HG02571 (cell line): ENCODE data around the gene RIPOR3.
"Not testable (repeated sequence)": the region's sequence is repeated elsewhere in the genome, so short reads cannot be mapped to it uniquely, and the experiment has no call there.

Source experiments
- ATAC-seq: cut with Tn5 transposase; IDR thresholded peaks from one replicate; pipeline ENCODE4 v1.9.1; 2021; ENCODE audit warnings: mild to moderate bottlenecking, moderate library complexity; ENCODE audit not compliant: unreplicated experiment

RIPOR3 gene

DNA sequence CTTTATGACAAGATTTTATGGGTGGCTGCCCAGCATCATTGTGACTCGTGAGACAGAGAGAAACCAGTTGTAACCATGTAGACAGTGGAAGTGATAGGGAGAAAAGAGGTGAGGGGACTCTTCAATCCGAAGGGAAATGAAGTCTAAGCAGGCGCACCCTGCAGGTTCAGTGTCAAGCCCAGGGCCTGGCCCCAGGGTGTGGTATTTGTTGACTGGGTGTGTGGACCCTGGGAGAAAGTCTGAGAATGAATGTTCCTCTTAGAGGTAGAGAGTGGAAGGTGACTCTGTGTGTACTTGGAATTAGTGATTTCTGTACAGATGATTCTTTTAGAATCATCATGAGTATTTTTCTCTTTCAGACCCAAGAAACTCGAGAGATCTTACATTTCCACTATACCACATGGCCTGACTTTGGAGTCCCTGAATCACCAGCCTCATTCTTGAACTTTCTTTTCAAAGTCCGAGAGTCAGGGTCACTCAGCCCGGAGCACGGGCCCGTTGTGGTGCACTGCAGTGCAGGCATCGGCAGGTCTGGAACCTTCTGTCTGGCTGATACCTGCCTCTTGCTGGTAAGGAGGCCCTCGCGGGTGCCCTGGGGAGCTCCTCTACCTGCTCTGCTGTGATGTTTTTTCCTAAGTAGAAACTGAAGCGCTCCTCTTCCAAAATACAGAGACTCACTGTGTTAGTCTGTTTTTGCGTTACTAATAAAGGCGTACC is 113.1 kb downstream of the RIPOR3 start:
- no peak for ATAC-seq

DNA sequence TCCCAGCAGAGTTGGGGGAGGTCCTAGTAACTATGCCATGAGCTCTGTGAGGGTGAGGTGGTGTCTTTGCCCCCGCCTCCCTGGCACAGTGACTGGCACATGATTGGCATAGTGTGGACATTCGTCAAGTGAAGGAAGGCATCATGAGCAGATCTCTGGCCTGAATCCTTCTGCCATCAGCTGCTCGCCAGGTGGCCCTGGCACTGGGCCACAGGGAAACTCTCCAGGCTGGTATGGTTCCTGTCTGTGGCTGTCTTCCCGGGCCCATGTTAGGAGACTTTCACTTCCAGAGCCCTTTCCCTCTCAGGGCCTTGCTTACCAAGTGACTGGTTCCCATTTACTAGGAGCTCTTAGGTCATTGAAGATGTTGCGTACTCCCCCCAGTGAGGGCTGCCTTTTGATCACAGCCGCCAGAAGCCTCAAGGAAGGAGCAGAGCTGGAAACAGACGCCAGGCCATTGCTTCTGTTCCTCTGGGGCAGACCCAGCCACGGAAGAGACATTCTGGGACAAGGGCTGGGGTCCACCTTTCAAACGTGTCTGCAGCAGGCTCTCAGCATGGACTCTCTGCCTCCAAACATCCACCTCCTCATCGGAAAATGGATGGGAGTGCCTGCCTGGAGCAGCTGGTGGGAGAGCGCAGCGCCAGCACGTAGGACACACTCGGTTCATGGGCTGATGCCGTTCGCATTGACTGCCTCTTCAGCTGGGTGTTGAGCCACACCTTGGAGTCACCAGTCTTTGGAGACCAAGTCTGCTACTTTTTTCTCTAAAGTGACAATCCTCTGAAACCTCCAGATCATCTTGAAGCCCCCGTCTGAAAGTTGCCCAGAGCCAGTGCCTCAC is 113.9 kb downstream of the RIPOR3 start:
- ATAC-seq, result no peak

DNA sequence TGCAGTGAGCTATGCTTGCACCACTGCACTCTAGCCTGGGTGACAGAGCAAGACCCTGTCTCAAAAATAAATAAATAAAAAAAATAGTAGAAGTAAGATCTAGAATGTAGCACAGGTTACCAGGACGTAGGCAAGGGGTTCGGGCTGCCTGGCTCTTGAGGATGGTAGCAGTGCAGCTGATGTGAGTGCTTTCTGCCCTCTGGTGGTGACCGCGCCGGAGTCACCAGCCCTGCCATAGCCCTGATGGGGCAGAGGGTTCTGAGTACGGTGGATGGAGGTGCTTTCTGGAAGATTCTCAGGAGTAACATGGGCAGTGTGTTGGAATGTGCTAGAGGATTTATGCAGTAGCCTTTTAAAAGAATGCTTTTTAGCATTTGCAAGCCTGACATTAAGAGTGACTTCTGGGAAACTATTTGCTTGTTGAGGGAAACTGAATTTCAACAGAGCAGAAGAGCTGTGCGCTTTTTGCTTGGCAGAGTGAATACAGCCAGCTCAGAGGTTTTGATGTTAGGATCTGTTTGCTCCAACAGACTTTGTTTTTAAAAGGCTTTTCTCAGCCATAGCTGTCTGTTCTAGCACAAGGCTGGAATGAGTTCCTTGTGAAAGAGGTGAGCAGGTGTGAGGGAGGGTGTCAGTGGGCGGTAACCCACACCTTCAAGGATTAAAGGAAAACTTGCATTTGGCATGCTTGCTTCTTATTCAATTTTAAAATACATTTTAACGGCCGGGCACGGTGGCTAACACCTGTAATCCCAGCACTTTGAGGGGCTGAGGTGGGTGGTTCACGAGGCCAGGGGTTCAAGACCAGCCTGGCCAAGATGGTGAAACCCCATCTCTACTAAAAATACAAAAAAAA is 115.2 kb downstream of the RIPOR3 start:
- ATAC-seq, result no peak

DNA sequence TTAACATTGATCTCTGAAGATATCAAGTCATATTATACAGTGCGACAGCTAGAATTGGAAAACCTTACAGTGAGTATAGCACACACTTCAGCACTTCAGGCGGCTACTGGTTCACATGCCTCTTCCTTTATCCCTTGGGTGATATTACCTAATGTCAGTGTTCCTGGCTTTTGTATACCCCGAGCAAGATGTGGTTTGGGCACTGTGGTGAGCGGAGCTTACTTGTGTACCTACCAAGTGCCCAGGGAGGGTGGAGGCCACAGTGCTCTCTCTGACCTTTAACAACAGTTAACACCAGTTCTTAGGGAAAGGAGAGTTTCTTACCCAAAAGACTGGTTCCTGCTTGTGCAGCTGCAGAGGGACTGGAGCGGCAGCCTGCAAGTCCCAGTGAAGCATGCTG is 116.8 kb downstream of the RIPOR3 start:
- ATAC-seq, result no peak

DNA sequence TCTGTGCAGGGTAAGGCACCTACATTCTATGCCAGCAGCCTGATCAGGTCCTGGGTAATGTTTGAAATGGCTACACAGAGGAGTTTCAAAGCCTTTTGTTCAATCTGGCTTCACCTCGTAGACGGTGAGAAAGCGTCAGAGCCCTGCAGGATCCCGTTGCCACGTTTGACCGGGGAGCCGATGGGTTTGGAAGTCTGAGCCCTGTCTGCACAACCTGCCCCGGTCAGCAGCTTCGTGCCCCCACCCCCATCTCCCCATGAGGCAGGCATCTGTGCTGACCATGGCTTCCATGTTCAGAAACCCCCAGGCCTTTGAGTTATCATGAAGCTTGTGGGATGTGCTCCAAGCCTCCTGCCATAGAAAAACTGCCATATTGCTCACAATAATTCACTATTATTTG is 117.2 kb downstream of the RIPOR3 start:
- ATAC-seq, result no peak

DNA sequence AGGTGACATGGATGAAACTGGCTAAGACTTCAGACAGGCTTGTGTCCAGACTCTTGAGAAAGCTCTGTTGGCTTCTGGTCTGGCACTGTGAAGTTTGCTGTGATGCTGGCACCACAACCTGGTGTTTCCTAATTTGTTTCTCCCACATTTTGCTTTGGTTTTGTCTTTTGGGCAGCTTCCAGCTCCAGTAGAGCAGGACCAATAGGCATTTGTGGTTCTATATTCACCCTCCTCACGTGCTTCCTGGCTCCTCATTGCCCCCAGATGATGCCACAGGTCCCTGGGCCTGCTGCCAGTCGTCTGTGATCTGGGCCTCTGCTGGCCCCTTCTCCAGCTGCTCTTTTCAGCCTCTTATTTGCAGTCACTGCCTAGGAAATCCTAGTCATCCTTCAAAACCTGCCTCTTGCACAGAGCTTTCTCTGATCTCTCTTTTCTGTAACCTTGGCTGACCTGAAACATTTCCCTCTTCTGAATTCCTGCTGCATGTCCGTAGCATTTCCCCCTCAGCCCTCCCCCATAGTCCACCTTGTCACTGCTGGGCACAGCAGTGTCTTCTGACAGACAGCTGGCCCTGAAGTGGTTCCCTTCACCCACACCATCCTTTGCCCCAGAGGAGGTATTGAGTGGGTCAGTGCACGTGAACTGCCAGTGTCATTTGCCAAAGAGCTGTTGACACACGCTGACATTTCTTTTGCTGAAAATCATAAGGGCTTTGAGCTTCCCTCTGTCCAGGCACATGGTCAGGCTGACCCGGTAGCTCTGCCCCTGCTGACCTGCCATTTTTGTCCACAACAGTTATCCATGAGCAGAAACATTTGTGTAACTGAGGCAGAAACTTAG is 118.2 kb downstream of the RIPOR3 start:
- ATAC-seq, result no peak

DNA sequence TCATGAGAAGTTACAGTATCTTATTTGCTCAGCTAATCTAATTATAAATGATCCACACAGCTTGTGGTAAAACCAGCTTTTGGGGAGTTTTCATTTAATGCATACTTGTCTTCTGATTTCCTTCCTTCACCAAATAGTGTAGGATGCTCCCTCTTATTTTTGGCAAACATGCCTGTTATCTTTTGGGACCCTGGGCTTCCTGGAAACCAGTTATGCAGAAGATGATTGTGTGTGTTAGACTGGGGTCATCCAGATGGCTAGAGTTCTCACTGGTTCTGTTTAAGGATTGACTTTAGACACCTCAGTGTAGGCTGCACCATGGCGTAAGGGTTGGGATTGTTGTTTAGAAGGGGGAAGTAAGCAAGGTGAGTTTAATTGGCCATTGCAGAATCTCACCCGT is 119.9 kb downstream of the RIPOR3 start:
- ATAC-seq, result no peak

DNA sequence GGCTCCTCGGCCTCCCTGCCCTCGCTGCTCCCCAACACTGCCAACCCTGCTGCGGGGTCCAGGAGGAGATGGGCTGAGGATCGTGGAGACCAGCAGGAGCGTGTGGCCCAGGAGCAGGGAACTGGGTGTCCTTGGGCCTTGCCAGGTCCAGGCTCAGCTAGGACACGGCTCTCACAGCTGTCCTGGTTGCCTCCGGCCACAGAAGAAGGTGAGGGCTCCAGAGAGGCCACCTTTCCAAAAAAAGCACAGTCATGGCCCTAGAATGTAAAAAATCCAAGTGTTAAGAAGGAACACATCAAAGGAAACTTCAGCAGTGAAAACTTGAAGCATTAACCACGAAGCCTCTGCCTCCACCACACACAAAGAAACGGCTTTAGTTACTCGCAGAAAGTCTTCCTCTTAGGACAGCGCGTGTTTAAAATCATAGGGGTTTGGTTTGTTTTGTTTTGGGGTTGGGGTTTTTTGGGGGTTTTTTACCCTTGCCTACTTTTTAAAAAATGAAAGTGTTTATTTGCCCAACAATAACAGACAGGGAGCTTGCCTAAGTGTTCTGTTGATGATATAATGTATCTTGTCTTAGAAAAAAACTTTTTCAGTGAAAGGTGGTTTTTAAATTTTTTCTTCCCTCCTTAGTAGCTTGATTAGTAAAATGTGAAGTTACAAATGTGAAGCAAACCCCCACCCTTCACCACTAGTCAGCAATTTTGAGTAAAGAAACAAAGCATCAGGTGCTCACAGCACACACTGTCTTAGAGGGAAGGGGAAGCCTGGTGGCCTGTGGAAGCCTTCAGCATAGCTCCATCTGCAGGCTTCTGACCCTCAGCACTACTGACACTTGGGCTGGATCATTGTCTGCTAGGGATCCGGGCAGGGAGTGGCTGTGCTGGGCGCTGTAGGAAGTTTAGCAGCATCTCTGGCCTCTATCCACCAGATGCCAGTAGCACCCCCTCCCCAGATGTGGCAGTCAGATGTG is 121.2 kb downstream of the RIPOR3 start:
- ATAC-seq, result no peak

DNA sequence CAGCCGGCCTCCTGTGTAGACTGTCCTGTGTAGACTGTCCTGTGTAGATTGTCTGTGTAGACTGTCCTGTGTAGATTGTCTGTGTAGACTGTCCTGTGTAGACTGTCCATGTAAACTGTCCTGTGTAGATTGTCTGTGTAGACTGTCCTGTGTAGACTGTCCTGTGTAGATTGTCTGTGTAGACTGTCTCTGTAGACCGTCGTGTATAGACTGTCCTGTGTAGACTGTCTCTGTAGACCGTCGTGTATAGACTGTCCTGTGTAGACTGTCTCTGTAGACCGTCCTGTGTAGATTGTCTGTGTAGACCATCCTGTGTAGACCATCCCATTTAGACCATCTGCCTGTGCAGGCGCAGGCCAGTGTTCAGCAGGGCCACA is 121.9 kb downstream of the RIPOR3 start:
- not testable (repeated sequence) for ATAC-seq

DNA sequence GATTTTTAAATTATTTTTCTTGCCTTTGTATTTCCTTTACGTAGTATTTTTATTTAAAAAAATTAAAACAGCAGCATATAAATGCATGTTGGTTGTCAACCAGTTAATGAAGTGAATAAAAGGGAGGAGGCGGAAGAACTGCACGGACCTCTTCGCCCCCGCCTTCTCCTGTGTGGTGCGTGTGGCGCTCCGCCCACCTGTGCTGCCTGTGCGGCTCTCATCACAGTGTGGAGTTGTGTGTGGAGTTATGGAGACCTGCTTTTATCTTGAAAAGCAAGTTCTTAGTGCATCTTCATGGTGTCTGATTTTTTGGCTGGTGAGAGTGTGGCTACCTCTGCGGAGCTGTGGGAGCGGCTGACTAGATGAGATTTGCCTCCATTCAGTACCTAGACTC is 122.8 kb downstream of the RIPOR3 start:
- ATAC-seq, result no peak

DNA sequence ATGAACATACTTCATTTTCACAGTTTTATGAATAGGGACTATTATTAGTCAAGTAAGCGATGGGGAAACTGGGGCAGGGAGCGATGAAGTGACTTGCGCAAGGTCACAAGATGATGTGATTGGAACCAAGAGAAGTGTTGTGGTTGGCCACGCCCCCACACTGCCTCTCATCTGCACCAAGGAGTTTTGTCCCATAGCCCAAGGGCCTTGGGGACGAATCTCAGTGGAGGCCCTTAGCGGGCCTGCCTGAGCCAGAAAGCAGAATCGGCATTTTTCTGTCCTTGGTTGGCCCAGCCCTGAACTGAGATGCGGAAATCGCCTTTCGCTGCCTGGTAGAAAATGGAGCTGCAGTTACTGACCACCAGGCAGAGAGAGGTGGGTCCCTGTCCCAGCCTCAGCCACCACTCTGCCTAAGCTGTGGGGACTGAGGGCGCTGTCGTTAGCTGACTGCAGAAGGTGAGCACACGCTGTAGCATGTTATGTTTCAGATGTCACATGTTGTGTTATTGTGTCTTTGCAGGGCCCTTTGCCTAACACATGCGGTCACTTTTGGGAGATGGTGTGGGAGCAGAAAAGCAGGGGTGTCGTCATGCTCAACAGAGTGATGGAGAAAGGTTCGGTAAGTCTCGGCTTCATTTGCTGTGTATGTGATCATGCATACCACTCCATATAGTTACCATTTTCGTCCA is 123.3 kb downstream of the RIPOR3 start:
- no peak for ATAC-seq

DNA sequence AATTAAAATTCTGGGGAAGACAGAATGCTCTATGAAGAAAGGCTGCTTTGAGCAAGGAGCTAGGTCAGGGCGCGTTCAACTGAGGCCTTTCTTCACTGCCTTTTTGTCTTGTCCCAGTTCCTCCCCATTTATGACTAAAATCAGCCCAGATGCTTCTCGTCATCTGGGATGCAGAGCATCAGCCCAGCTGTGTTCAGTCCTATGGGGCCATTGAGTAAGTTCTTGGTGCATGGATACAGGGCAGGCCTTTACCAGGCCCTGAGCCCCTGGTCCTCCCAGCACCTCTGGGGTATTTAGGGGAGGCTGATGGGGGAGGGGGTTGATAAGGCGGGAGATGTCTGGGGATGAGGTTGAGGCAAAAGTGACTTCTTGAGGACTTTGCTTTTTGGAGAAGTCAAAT is 125.5 kb downstream of the RIPOR3 start:
- no peak for ATAC-seq

DNA sequence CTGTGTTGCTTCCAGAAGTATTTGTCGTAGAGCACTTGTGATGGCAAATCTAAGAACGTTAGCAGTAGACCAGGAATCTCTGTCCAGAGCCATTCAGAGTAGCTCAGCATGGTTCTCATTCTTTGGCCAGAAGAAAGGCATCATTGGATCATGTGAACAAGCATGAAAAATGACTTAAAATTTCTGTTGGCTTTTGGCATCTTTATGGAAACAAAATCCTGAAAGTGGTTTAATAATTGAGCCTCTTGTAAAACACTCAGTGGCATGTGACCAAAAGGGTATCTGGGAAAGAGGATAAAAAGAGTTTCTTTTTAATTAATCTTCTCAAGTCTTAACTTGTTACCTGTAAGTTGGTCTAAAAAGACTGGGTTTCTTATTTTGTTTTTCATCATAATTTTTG is 126.0 kb downstream of the RIPOR3 start:
- no peak for ATAC-seq

DNA sequence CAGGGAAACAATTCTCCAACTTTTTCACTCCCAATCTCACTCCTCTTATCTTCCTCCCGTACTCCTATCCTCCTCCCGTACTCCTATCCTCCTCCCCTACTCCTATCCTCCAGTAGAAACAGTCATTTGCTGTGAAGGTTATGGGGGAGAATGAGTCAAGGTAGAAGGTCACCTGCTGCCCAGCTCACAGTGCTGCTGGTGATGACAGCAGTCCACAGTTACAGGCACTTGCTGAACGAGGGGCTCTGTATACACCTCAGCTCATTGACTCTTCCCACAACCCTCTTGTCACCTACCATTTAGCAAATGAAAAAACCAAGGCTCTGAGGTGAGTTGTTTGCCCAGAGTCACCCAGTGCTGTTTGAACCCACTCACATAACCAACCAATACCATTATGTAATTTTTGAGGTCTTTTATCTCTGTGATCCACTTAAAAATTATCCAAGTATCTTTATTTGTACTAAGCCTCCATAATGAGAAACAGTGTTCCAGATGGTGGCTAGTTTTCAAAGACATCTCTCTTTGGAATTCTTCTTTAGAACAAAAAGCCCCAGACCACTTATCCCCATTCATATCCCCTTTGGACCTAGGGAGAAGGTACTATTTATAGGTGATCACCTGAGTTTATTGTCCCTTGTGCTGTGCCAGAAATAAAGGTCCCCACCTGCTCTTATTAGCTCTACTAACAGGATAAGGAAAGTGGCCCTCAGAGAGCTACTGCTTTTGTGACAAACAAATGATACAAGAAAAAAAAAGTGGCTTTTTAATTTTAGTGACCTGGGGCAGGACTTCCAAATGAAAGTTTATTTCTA is 128.0 kb downstream of the RIPOR3 start:
- ATAC-seq, result no peak

DNA sequence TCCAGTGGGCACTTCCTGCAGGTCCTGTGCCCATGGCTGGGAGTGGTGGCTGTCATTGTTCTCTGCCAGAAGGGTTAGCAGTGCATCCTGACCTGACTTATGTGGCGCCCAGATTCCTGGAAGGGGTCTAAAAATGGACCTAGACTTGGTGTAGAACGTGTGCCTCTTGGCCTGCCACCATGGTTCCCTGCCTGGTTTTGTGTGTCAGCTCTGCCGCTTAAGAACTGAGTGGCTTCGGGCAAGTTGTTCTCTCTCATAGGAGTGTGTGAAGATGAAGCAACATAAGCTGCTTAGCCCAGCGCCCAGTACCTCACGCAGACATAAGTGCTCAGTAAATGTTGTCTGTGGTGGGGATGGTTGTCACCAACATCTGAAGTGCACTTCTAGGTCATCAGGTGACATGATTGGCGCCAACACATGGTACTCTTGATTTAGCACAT is 129.1 kb downstream of the RIPOR3 start:
- no peak for ATAC-seq

DNA sequence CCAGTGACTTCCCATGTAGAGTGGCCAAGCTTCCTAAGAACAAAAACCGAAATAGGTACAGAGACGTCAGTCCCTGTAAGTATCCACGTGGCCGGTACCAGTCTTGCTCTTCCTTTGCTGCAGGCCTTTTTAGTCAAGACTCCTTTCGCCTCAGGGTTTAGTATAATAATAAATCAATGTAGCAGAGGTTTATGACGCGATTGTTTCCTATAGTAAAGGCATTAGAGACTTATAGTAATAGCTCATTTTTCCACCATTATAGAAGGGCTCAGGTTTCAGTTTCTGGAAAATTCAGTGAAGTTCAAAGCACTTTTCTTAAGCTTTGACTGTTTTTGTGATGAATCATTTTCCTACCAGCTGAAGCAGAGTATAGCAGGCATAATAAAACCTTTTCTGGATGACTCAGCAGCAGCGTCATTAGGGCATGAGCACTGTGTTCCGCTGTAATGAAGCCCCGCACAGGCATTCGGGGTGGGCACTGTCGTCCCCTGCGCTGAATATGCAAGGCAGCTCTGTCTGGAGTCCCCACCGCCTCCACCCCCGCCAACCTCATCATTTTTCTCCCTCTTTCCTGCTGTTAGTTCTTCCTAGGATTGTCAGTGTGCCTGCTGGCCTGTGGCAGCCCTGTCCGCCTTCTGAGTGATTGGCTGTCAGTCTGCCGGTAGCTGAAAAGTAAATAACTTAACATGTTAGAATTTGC is 129.8 kb downstream of the RIPOR3 start:
- ATAC-seq, result no peak

DNA sequence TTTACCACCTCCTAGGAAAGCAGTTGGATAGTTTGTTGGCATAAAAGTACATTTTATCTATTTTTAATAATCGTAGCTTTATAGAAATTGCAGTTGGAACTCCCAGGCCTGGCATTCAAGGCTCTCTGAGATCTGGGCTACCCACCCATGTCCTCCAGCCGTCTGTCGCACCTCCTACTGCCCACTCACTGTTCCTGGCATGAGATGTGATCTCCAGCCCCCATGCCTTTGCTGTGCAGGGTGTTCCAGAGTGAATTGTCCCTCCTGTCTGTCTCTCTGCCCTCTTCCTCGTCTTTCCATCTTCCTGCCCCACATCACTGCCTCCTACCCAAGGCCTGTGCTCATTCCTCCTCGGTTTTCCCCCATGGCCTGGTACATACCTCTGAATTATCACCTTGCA is 130.5 kb downstream of the RIPOR3 start:
- no peak for ATAC-seq
